Measurements from ENCODE around the gene TMTC4. TPM values are rescaled to one million over a fixed set of nuclear protein-coding genes. Genes with fewer than 3 reads are reported as not detected.

TMTC4 gene
- total RNA-seq, 1 experiment from 2014 or later = 14.6 TPM

DNA sequence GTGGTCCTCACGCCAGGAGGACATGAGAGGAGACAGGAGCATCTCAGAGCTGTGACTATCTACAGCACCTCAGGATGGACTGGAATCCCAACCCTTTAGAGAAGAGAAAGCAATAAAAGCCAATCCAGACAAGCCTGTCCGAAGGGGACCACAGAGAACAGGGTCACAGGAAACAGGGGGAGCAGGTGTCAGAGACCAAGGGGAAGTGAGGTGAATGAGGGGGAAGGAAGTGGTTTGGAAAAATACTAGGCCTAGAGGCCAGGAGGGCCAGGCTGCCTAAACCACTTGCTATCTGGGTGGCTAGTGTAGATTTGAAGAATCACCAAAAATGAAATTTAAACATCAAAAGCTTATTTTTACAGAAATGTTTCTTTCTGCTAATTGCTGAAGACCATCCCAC is 16.2 kb downstream of the TMTC4 start:
- intact Hi-C loops (cut with micrococcal nuclease; ENCODE audit: unreplicated experiment) = no loop called here
- ATAC-seq (no peak), DNase-seq (ENCODE audit: low read depth, low spot score) (no peak)
- no peaks in the 10 kb centered on the region for H3K27me3 ChIP-seq (ENCODE audit: control insufficient read depth, insufficient read depth, low read length)
- CTCF ChIA-PET = no interaction called here
- in situ Hi-C loops (cut with HindIII; ENCODE audit: low pct_unique_long_range_greater_than_20kb, low sequenced_read_pairs) = no loop called here
- no peak overlapping the region for H3K4me3 ChIP-seq (ENCODE audit: low read depth in 2 of 2, low read length in 2 of 2)
- H3K36me3 ChIP-seq (ENCODE audit: control insufficient read depth, insufficient read depth, low read length) = no peaks in the 10 kb centered on the region
- TF ChIP-seq, protein P1, sequence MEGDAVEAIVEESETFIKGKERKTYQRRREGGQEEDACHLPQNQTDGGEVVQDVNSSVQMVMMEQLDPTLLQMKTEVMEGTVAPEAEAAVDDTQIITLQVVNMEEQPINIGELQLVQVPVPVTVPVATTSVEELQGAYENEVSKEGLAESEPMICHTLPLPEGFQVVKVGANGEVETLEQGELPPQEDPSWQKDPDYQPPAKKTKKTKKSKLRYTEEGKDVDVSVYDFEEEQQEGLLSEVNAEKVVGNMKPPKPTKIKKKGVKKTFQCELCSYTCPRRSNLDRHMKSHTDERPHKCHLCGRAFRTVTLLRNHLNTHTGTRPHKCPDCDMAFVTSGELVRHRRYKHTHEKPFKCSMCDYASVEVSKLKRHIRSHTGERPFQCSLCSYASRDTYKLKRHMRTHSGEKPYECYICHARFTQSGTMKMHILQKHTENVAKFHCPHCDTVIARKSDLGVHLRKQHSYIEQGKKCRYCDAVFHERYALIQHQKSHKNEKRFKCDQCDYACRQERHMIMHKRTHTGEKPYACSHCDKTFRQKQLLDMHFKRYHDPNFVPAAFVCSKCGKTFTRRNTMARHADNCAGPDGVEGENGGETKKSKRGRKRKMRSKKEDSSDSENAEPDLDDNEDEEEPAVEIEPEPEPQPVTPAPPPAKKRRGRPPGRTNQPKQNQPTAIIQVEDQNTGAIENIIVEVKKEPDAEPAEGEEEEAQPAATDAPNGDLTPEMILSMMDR (IDR thresholded peaks at IDR 0.05) = no peak
- no peak for TF ChIP-seq SIN3A (IDR thresholded peaks at IDR 0.05; ENCODE audit: borderline replicate concordance, insufficient read depth, low read depth, low read length)
- no peak for TF ChIP-seq POLR2AphosphoS5 (IDR thresholded peaks at IDR 0.05; ENCODE audit: low read depth, low read length)
- H3K4me1 ChIP-seq (ENCODE audit: control insufficient read depth, insufficient read depth, low read length) = no peaks in the 10 kb centered on the region
- no peaks in the 10 kb centered on the region for H3K9me3 ChIP-seq (ENCODE audit: control insufficient read depth, insufficient read depth, low read depth, low read length)
- POLR2A ChIA-PET = no interaction called here
- no peak overlapping the region for H3K27ac ChIP-seq (ENCODE audit: low read length)
- no TSS peak for BruUV-seq (replicated peaks)

- Histone ChIP-seq H3K27me3 (ENCODE audit: control insufficient read depth, insufficient read depth, low read length) (no peaks in the 10 kb centered on the region), H3K27ac (ENCODE audit: low read length) (no peak overlapping the region), H3K9me3 (ENCODE audit: control insufficient read depth, insufficient read depth, low read depth, low read length) (no peaks in the 10 kb centered on the region), H3K4me1 (ENCODE audit: control insufficient read depth, insufficient read depth, low read length) (no peaks in the 10 kb centered on the region), H3K36me3 (ENCODE audit: control insufficient read depth, insufficient read depth, low read length) (no peaks in the 10 kb centered on the region), H3K4me3 (ENCODE audit: low read depth in 2 of 2, low read length in 2 of 2) (no peak overlapping the region)
- intact Hi-C loops (cut with micrococcal nuclease; ENCODE audit: unreplicated experiment) (no loop called here), in situ Hi-C loops (cut with HindIII; ENCODE audit: low pct_unique_long_range_greater_than_20kb, low sequenced_read_pairs) (no loop called here)
- CTCF ChIA-PET = no interaction called here
- DNase-seq (ENCODE audit: low read depth, low spot score) (no peak), ATAC-seq (no peak)
- BruUV-seq (replicated peaks) = no TSS peak
- TF ChIP-seq, protein P1 (IDR thresholded peaks at IDR 0.05) = no peak
- TF ChIP-seq TCF7L2 (IDR thresholded peaks at IDR 0.05; ENCODE audit: low read depth, low read length) (no peak), SIN3A (IDR thresholded peaks at IDR 0.05; ENCODE audit: borderline replicate concordance, insufficient read depth, low read depth, low read length) (no peak)
- POLR2A ChIA-PET = no interaction called here
Observed at GRCh38 chr13:100657881-100658315, 16.7 kb downstream of the TMTC4 start.

DNA sequence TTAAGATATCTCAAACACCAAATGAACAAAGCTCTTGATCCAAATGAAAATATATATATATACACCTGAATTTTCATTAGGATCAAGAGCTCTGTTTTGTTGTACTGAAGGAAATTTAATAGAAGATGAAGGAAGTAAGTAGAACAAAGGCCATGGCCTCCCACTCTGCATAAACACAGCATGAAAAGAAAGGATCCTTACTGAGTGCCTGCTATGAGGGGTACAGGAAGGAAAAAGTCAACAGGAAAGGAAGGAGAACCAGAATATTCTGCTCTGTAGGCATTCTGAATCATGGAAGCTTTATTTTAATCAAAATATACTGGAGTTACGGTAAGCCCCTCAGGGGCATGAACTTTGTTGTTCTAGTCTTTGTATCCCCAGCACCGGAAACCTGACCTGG is 22.1 kb downstream of the TMTC4 start:
- CTCF ChIA-PET = no interaction called here

More for the DNA sequence above, 22.1 kb downstream of the TMTC4 start:
- Histone ChIP-seq H3K27me3 (ENCODE audit: control insufficient read depth, insufficient read depth, low read length) (no peaks in the 10 kb centered on the region), H3K27ac (ENCODE audit: low read length) (no peak overlapping the region), H3K36me3 (ENCODE audit: control insufficient read depth, insufficient read depth, low read length) (no peaks in the 10 kb centered on the region), H3K4me3 (ENCODE audit: low read depth in 2 of 2, low read length in 2 of 2) (no peak overlapping the region), H3K9me3 (ENCODE audit: control insufficient read depth, insufficient read depth, low read depth, low read length) (no peaks in the 10 kb centered on the region), H3K4me1 (ENCODE audit: control insufficient read depth, insufficient read depth, low read length) (no peaks in the 10 kb centered on the region)
- intact Hi-C loops (cut with micrococcal nuclease; ENCODE audit: unreplicated experiment) = no loop called here
- DNase-seq (ENCODE audit: low read depth, low spot score) = no peak
- in situ Hi-C loops (cut with HindIII; ENCODE audit: low pct_unique_long_range_greater_than_20kb, low sequenced_read_pairs) = no loop called here
- TF ChIP-seq TCF7L2 (IDR thresholded peaks at IDR 0.05; ENCODE audit: low read depth, low read length) = no peak
- TF ChIP-seq, protein P1 (IDR thresholded peaks at IDR 0.05) = no peak
- TF ChIP-seq SIN3A (IDR thresholded peaks at IDR 0.05; ENCODE audit: borderline replicate concordance, insufficient read depth, low read depth, low read length) = no peak
- no peak for TF ChIP-seq POLR2AphosphoS5 (IDR thresholded peaks at IDR 0.05; ENCODE audit: low read depth, low read length)
- TF ChIP-seq, protein P2, sequence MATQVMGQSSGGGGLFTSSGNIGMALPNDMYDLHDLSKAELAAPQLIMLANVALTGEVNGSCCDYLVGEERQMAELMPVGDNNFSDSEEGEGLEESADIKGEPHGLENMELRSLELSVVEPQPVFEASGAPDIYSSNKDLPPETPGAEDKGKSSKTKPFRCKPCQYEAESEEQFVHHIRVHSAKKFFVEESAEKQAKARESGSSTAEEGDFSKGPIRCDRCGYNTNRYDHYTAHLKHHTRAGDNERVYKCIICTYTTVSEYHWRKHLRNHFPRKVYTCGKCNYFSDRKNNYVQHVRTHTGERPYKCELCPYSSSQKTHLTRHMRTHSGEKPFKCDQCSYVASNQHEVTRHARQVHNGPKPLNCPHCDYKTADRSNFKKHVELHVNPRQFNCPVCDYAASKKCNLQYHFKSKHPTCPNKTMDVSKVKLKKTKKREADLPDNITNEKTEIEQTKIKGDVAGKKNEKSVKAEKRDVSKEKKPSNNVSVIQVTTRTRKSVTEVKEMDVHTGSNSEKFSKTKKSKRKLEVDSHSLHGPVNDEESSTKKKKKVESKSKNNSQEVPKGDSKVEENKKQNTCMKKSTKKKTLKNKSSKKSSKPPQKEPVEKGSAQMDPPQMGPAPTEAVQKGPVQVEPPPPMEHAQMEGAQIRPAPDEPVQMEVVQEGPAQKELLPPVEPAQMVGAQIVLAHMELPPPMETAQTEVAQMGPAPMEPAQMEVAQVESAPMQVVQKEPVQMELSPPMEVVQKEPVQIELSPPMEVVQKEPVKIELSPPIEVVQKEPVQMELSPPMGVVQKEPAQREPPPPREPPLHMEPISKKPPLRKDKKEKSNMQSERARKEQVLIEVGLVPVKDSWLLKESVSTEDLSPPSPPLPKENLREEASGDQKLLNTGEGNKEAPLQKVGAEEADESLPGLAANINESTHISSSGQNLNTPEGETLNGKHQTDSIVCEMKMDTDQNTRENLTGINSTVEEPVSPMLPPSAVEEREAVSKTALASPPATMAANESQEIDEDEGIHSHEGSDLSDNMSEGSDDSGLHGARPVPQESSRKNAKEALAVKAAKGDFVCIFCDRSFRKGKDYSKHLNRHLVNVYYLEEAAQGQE (IDR thresholded peaks at IDR 0.05; ENCODE audit: insufficient read depth in 1 of 2, low read depth in 2 of 2, low read length in 1 of 2) = no peak
- BruUV-seq (replicated peaks) = no TSS peak
- no peak for ATAC-seq
- POLR2A ChIA-PET = no interaction called here
